DND-41 (cell line): Measurements from ENCODE around the gene LPCAT1.

Experiments
- EZH2 ChIP-seq: IDR thresholded peaks from 3 replicates; pipeline ENCODE4 v1.6.1; 2012; ENCODE audit warnings: borderline replicate concordance, low read depth, mild to moderate bottlenecking, moderate library complexity, low read length, inconsistent platforms; ENCODE audit not compliant: severe bottlenecking
- TF ChIP-seq, protein P1 (sequence below): IDR thresholded peaks from 2 replicates; pipeline ENCODE4 v1.5.1; 2012; ENCODE audit warnings: borderline replicate concordance, low read length, moderate library complexity, mild to moderate bottlenecking; ENCODE audit not compliant: poor library complexity, severe bottlenecking; ENCODE audit errors: extremely low read depth

DNA sequence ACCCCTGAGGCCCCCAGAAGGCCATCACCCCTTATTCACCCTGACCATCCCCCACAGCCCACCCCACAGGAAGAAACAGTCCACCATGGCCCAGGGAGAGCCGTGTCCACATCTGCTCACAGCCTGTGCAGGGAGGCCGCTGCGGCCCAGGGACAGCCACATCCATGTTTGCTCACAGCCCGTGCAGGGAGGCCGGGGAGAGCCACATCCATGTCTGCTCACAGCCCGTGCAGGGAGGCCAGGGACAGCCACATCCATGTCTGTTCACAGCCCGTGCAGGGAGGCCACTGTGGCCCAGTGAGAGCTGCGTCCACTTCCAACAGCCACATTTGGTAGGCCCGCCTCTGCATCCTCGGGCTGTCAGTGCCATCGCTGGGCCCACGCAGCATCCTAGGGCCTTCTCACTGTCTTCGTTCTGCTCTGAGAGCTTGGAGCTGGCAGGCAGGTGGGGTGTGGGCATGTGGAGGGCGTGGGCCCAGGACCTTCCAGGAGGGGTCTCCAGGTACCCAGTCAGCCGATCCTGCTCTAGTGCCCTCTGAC is 38.1 kb downstream of the LPCAT1 start:
- TF ChIP-seq EZH2: no peak
- TF ChIP-seq, protein P1, sequence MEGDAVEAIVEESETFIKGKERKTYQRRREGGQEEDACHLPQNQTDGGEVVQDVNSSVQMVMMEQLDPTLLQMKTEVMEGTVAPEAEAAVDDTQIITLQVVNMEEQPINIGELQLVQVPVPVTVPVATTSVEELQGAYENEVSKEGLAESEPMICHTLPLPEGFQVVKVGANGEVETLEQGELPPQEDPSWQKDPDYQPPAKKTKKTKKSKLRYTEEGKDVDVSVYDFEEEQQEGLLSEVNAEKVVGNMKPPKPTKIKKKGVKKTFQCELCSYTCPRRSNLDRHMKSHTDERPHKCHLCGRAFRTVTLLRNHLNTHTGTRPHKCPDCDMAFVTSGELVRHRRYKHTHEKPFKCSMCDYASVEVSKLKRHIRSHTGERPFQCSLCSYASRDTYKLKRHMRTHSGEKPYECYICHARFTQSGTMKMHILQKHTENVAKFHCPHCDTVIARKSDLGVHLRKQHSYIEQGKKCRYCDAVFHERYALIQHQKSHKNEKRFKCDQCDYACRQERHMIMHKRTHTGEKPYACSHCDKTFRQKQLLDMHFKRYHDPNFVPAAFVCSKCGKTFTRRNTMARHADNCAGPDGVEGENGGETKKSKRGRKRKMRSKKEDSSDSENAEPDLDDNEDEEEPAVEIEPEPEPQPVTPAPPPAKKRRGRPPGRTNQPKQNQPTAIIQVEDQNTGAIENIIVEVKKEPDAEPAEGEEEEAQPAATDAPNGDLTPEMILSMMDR: no peak
